ENCODE data around the gene MFSD6L.

DNA sequence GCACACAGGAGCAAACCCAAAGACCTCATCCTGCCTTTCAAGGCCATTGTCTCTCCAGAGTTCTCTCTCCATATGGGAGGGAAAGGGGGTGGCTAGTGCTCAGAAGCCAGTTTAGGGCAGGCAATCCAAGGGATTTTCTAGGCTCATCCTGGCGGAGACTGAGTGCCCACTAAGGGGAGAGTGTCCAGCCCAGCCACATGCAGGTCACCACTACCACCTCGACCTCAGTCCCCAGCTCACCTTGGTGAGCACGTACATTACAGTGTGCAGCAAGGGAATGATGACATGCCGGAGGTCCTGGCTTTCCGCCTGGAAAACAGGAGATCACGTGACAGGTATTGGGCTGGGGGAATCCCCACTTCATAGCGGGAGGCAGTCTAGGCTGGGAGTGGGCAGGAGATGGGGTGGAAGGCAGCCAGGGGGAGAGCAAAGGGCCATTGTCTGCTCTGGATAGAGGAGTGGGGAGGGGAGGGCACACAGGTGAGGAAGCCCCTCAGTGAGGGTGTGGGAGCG lies 38.5 kb upstream of the MFSD6L start:
- TF ChIP-seq, protein P1, sequence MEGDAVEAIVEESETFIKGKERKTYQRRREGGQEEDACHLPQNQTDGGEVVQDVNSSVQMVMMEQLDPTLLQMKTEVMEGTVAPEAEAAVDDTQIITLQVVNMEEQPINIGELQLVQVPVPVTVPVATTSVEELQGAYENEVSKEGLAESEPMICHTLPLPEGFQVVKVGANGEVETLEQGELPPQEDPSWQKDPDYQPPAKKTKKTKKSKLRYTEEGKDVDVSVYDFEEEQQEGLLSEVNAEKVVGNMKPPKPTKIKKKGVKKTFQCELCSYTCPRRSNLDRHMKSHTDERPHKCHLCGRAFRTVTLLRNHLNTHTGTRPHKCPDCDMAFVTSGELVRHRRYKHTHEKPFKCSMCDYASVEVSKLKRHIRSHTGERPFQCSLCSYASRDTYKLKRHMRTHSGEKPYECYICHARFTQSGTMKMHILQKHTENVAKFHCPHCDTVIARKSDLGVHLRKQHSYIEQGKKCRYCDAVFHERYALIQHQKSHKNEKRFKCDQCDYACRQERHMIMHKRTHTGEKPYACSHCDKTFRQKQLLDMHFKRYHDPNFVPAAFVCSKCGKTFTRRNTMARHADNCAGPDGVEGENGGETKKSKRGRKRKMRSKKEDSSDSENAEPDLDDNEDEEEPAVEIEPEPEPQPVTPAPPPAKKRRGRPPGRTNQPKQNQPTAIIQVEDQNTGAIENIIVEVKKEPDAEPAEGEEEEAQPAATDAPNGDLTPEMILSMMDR (IDR thresholded peaks at IDR 0.05), result no peak
- no peak for TF ChIP-seq POLR2A (IDR thresholded peaks at IDR 0.05)

All from adrenal gland (tissue), 5 donors.